ENCODE data around the gene ELMO2. TPM values are rescaled to one million over a fixed set of nuclear protein-coding genes. Genes with fewer than 3 reads are reported as not detected.

The ELMO2 gene
- total and polyA plus RNA-seq, 2 of the 4 experiments (the other 2 are of a cell fraction): 29.2 to 52.7 TPM

DNA sequence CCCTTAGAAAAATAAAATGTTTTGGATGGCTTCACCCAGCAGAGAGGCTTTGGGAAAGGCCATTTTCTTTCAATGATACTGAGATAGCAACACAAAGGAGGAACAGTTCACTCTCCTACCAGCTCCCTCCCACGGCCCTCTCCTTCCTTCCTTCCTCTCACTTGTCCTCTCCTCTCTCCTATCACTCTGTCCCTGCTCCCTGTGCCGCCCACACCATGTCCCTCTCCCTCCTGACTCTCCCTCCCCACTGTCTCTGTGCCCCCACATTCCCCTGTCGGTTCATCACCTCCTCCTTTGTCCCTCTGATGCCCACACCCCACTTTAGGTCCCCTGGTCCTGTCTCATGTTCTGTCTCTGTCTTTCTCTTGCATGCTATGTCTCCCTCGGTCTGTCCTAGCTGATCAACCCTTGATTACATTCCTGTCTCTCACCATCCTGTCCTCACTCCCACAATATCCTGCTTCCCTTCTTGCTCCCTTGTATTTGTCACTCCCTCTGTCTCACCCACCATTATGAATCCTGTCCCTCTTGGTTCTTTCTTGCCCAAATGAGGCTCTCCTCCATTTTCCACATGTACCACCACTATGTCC lies 30.1 kb downstream of the ELMO2 start:
- TF ChIP-seq RCOR1 (IDR thresholded peaks at IDR 0.05; ENCODE audit: insufficient replicate concordance, low read length) (no peak), NFE2L2 (IDR thresholded peaks at IDR 0.05; ENCODE audit: low read depth, low read length) (no peak), POLR2A (IDR thresholded peaks at IDR 0.05; ENCODE audit: low read depth, low read length) (no peak), RAD21 (IDR thresholded peaks at IDR 0.05; ENCODE audit: low read length) (no peak), SMC3 (IDR thresholded peaks at IDR 0.05; ENCODE audit: low read depth, low read length) (no peak), FOS (IDR thresholded peaks at IDR 0.05; ENCODE audit: low read depth, low read length) (no peak)
- WGBS, 2 experiments (ENCODE audit: extremely low coverage in 2 of 2, insufficient read length in 1 of 2): 100% methylated on average over 2 of the region's 4 CpGs; no CpG with 5 or more reads in 1 of the 2 experiments
- dilution Hi-C loops (cut with HindIII; ENCODE audit: low sequenced_read_pairs, unreplicated experiment) (no loop called here), intact Hi-C loops (cut with micrococcal nuclease) (no loop called here), in situ Hi-C loops (cut with MboI; ENCODE audit: low sequenced_read_pairs) (no loop called here)
- no peak overlapping the region for H2AK5ac ChIP-seq (ENCODE audit: low read depth, low read length)
- no peak overlapping the region for H3K14ac ChIP-seq (replicated peaks; ENCODE audit: low read depth, low read length)
- no peak overlapping the region for H2AFZ ChIP-seq (replicated peaks; ENCODE audit: low read length, poor library complexity)
- H3K4me3 ChIP-seq (ENCODE audit: insufficient read depth, low read depth, low read length): no peak overlapping the region
- no peak for ATAC-seq (ENCODE audit: low read depth)
- H4K91ac ChIP-seq (ENCODE audit: insufficient read depth, low read depth, low read length): no peak overlapping the region
- H2BK120ac ChIP-seq (ENCODE audit: low read depth, low read length): no peak overlapping the region
- peaks cover 2% of the 10 kb centered on the region; the same call in 1 of the 2 replicates for H3K9me1 ChIP-seq (ENCODE audit: insufficient read depth, low read length)
- H3K56ac ChIP-seq (ENCODE audit: extremely low read depth, insufficient read depth, low read length): no peak overlapping the region
- H3K79me1 ChIP-seq (ENCODE audit: low read depth in 1 of 2, low read length in 2 of 2): peaks cover 0 to 5% of the 10 kb centered on the region in 2 experiments; a peak in 2 of 4 replicates
- no peak overlapping the region for H2AK9ac ChIP-seq (replicated peaks; ENCODE audit: low read depth, low read length, poor library complexity)
- no peak overlapping the region for H4K5ac ChIP-seq (ENCODE audit: low read depth, low read length)
- H3K4ac ChIP-seq (ENCODE audit: low read depth, low read length): no peak overlapping the region
- no peaks in the 10 kb centered on the region for H3K27me3 ChIP-seq (ENCODE audit: control insufficient read depth, insufficient read depth, low read length)
- H2BK20ac ChIP-seq (ENCODE audit: low read depth, low read length): no peak overlapping the region
- H3K18ac ChIP-seq (ENCODE audit: low read depth, low read length): no peak overlapping the region
- H2BK15ac ChIP-seq (ENCODE audit: low read depth, low read length): no peak overlapping the region
- peaks cover 55% of the 10 kb centered on the region for H3K36me3 ChIP-seq (ENCODE audit: control insufficient read depth, insufficient read depth, low read length)
- no peak for DNase-seq
- no peak overlapping the region for H3K27ac ChIP-seq (ENCODE audit: insufficient read depth, low read length)
- H3K4me2 ChIP-seq (ENCODE audit: low read depth, low read length): no peak overlapping the region
- H3K9ac ChIP-seq (ENCODE audit: low read depth, low read length): no peak overlapping the region
- CTCF ChIA-PET: no interaction called here
- H3K4me1 ChIP-seq (ENCODE audit: control insufficient read depth, insufficient read depth, low read length): no peaks in the 10 kb centered on the region
- no peaks in the 10 kb centered on the region for H3K9me3 ChIP-seq (ENCODE audit: control insufficient read depth, insufficient read depth, low read length)
- no TSS peak for BruUV-seq (replicated peaks)
- H2BK5ac ChIP-seq (ENCODE audit: low read depth, low read length, poor library complexity, severe bottlenecking): no peak overlapping the region
- no peak overlapping the region for H3K23ac ChIP-seq (ENCODE audit: low read depth, low read length)
- POLR2A ChIA-PET (ENCODE audit: unreplicated experiment): no interaction called here
- H4K20me1 ChIP-seq (ENCODE audit: insufficient read depth, low read length): no peaks in the 10 kb centered on the region
- H4K8ac ChIP-seq (ENCODE audit: low read depth in 2 of 2, low read length in 2 of 2): no peak overlapping the region
